Measurements from ENCODE around the gene OR13C8. TPM values are rescaled to one million over a fixed set of nuclear protein-coding genes. Genes with fewer than 3 reads are reported as not detected.

The OR13C8 gene
- total and polyA plus RNA-seq, 12 donors, result not detected

DNA sequence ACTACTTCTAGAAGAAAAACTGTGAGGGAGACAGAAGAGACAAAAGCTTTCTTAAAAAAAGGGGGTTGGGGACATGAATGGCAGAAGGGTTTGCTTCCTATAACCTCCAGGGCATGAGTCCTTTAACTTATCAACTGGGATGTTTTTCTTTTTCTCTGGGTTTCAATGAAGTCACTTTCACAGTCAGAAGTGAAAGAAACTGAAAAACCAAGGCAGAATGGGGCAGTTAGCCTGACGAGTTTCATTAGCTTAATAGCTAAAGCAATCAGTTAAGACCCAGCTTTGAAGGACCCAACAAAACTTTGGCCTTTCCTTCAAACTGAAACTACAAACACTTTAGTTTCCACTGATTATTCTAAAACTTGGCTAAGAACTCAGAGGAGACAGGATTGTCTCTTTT lies 4.6 kb upstream of the OR13C8 start:
- Histone ChIP-seq H3K27me3 (no peaks in the 10 kb centered on the region), H3K4me3 (no peak overlapping the region), H3K4me1 (replicated peaks in 1 of 2) (no peaks in the 10 kb centered on the region), H3K27ac (no peak overlapping the region), H3K36me3 (replicated peaks in 1 of 2) (no peaks in the 10 kb centered on the region), H3K9me3 (replicated peaks in 1 of 3) (no peaks in the 10 kb centered on the region)
- intact Hi-C loops (cut with DNase I), result no loop called here
- no peak for TF ChIP-seq POLR2A (IDR thresholded peaks at IDR 0.05)
- TF ChIP-seq, protein P1, sequence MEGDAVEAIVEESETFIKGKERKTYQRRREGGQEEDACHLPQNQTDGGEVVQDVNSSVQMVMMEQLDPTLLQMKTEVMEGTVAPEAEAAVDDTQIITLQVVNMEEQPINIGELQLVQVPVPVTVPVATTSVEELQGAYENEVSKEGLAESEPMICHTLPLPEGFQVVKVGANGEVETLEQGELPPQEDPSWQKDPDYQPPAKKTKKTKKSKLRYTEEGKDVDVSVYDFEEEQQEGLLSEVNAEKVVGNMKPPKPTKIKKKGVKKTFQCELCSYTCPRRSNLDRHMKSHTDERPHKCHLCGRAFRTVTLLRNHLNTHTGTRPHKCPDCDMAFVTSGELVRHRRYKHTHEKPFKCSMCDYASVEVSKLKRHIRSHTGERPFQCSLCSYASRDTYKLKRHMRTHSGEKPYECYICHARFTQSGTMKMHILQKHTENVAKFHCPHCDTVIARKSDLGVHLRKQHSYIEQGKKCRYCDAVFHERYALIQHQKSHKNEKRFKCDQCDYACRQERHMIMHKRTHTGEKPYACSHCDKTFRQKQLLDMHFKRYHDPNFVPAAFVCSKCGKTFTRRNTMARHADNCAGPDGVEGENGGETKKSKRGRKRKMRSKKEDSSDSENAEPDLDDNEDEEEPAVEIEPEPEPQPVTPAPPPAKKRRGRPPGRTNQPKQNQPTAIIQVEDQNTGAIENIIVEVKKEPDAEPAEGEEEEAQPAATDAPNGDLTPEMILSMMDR (IDR thresholded peaks at IDR 0.05), result no peak
- 38 to 49% (median 43%) methylated on average over 1 of the region's 1 CpG for WGBS, 4 donors
- DNase-seq, result no peak

DNA sequence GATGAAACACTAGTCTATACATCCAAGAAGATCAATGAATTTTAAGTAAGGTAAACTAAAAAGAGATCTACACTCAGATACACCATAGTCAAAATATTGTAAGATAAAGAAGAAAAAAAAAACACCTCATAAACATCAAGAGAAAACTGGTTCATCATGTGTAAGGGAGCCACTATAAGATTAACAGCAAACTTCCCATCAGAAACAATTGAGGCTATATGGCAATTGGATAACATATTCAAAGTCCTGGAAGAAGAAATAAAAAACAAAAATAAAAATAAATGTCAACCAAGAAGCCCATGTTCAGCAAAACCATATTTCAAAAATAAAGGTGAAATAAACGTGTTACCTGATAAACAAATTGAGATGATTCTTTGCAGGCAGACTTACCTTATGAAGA lies 3.6 kb downstream of the OR13C8 start:
- no peaks in the 10 kb centered on the region for H3K4me1 ChIP-seq (replicated peaks in 1 of 2)
- 53 to 67% (median 58%) methylated on average over 1 of the region's 1 CpG for WGBS, 4 donors
- H3K27ac ChIP-seq, result no peak overlapping the region
- no peaks in the 10 kb centered on the region for H3K36me3 ChIP-seq (replicated peaks in 1 of 2)
- intact Hi-C loops (cut with DNase I), result no loop called here
- H3K27me3 ChIP-seq, result no peaks in the 10 kb centered on the region
- TF ChIP-seq, protein P1 (IDR thresholded peaks at IDR 0.05), result no peak
- TF ChIP-seq POLR2A (IDR thresholded peaks at IDR 0.05), result no peak
- H3K4me3 ChIP-seq, result no peak overlapping the region
- no peak for DNase-seq
- H3K9me3 ChIP-seq (replicated peaks in 1 of 3), result peaks cover 0 to 3% (median 0%) of the 10 kb centered on the region in 3 donors

DNA sequence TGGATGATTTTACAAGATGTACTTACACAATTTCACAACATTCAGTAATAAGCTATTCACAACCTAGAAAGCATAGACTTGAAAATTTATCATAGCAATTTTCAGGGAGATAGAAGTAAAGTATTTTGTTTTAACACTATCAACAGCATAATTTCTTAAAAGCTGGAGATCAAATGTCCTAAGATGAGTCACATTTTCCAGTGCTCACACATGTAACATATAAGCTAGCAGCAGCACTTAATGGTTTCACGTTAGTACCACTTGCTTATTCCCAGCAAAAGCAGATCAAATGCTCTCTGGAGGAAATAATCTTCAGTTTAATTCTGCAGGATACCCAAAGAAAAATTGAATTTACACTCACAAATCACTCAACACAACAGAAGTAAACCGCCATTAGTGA lies 6.5 kb downstream of the OR13C8 start:
- Histone ChIP-seq H3K9me3 (replicated peaks in 1 of 3) (peaks cover 0 to 3% (median 0%) of the 10 kb centered on the region in 3 donors), H3K4me1 (replicated peaks in 1 of 2) (no peaks in the 10 kb centered on the region), H3K27ac (no peak overlapping the region), H3K27me3 (no peaks in the 10 kb centered on the region), H3K36me3 (replicated peaks in 1 of 2) (no peaks in the 10 kb centered on the region), H3K4me3 (no peak overlapping the region)
- DNase-seq, result no peak
- TF ChIP-seq, protein P1 (IDR thresholded peaks at IDR 0.05), result no peak
- TF ChIP-seq POLR2A (IDR thresholded peaks at IDR 0.05), result no peak
- WGBS, 4 donors, result 56 to 86% (median 71%) methylated on average over 2 of the region's 2 CpGs
- intact Hi-C loops (cut with DNase I), result no loop called here

DNA sequence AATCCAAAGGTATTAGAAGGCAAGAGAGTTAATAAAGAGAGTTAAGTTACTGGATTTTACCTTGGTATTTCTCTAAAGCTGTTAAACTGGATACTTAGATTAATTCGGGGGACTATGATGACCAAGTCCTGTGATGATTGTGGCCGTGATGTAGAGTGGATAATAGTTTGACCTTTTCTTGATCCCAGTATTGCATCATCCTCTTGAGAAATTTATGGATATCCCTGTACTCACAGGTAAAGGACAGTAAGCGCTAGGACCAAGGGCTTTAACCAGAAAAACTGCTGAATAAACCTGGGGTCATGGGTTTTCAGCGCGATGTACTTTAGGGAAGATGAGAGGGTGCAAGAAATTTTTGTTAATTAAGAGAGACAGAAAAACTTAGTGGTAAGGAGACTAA lies 8.3 kb downstream of the OR13C8 start:
- Histone ChIP-seq H3K4me1 (replicated peaks in 1 of 2) (no peaks in the 10 kb centered on the region), H3K36me3 (replicated peaks in 1 of 2) (no peaks in the 10 kb centered on the region), H3K4me3 (no peak overlapping the region), H3K27ac (no peak overlapping the region), H3K9me3 (replicated peaks in 1 of 3) (peaks cover 0 to 3% (median 0%) of the 10 kb centered on the region in 3 donors), H3K27me3 (no peaks in the 10 kb centered on the region)
- intact Hi-C loops (cut with DNase I), result no loop called here
- TF ChIP-seq, protein P1 (IDR thresholded peaks at IDR 0.05), result no peak
- TF ChIP-seq POLR2A (IDR thresholded peaks at IDR 0.05), result no peak
- whole genome bisulfite sequencing, 4 donors, result 74 to 81% (median 74%) methylated on average over 5 of the region's 5 CpGs
- no peak for DNase-seq
